K562 (cell line): Measurements from ENCODE around the gene SLC16A1. TPM values are rescaled to one million over a fixed set of nuclear protein-coding genes. Genes with fewer than 3 reads are reported as not detected.
A peak's percentile ranks its signal among the peaks of the same experiment; 100 is the strongest.

Experiments used
- BMI1 ChIP-seq: fragments of 150-350 bp; IDR thresholded peaks from 2 replicates; pipeline ENCODE4 v1.6.1; 2014; ENCODE audit warnings: low read length
- DEAF1 ChIP-seq: fragments of 450-650 bp; formaldehyde crosslinking; IDR thresholded peaks from 2 replicates; pipeline ENCODE4 v1.4.0; 2020; ENCODE audit warnings: mild to moderate bottlenecking, moderate library complexity
- DPF2 ChIP-seq: fragments of 450-650 bp; IDR thresholded peaks from 2 replicates; pipeline ENCODE4 v1.6.1; 2016
- E2F6 ChIP-seq, 2 experiments: IDR thresholded peaks; 2 replicates each; pipeline ENCODE4 v1.6.1; 2011; ENCODE audit warnings: borderline replicate concordance in 1 of 2, control low read depth in 1 of 2, low read depth in 1 of 2, low read length in 1 of 2, mild to moderate bottlenecking in 1 of 2, mixed read lengths in 1 of 2, moderate library complexity in 1 of 2; ENCODE audit not compliant: insufficient read depth in 1 of 2, insufficient read length in 1 of 2, poor library complexity in 1 of 2, severe bottlenecking in 1 of 2; ENCODE audit errors: extremely low read depth in 1 of 2
- EHMT2 ChIP-seq: fragments of 450-650 bp; IDR thresholded peaks from 2 replicates; pipeline ENCODE4 v1.6.1; 2018; ENCODE audit warnings: antibody characterized with exemption
- ESRRA ChIP-seq: fragments of 450-650 bp; IDR thresholded peaks from 2 replicates; pipeline ENCODE4 v1.6.1; 2014; ENCODE audit warnings: low read depth, mild to moderate bottlenecking, moderate library complexity, borderline replicate concordance
- EWSR1 ChIP-seq: fragments of 450-650 bp; IDR thresholded peaks from 2 replicates; pipeline ENCODE4 v1.6.1; 2018; ENCODE audit warnings: borderline replicate concordance, mild to moderate bottlenecking, low read depth, moderate library complexity; ENCODE audit not compliant: partially characterized antibody
- FOXK2 ChIP-seq, 2 experiments: fragments of 450-650 bp; IDR thresholded peaks in 1 of 2; conservative IDR thresholded peaks in 1 of 2; 2 replicates each; pipeline ENCODE4 v1.6.1; 2016; ENCODE audit warnings: low read depth in 2 of 2, mild to moderate bottlenecking in 1 of 2
- MAZ ChIP-seq, 2 experiments: fragments of 450-650 bp in 1 of 2; sonication (generic) in 1 of 2; formaldehyde crosslinking; IDR thresholded peaks in 1 of 2; conservative IDR thresholded peaks in 1 of 2; 2 replicates each; pipeline versions ENCODE4 v1.4.0 to v1.5.0; 2020; ENCODE audit warnings: mild to moderate bottlenecking in 1 of 2, missing genetic modification reagents in 1 of 2
- RNF219 ChIP-seq: fragments of 250-450 bp; sonication (Bioruptor Pico); IDR thresholded peaks from 2 replicates; pipeline ENCODE4 v1.5.0; 2022; ENCODE audit warnings: mild to moderate bottlenecking
- SMAD1 ChIP-seq: fragments of 150-350 bp; IDR thresholded peaks from 2 replicates; pipeline ENCODE4 v1.6.1; 2014; ENCODE audit warnings: low read length, low read depth; ENCODE audit not compliant: partially characterized antibody
- SOX6 ChIP-seq: fragments of 450-650 bp; IDR thresholded peaks from 2 replicates; pipeline ENCODE4 v1.6.1; 2014; ENCODE audit warnings: mild to moderate bottlenecking
- SP2 ChIP-seq: IDR thresholded peaks from 2 replicates; pipeline ENCODE4 v1.6.1; 2011; ENCODE audit warnings: mild to moderate bottlenecking, low read depth, low read length, moderate library complexity; ENCODE audit not compliant: poor library complexity, severe bottlenecking; ENCODE audit errors: extremely low read depth
- SREBF2 ChIP-seq: sonication (generic); formaldehyde crosslinking; IDR thresholded peaks from 2 replicates; pipeline ENCODE4 v1.4.0; 2020; ENCODE audit warnings: mild to moderate bottlenecking, missing genetic modification reagents
- ZBTB11 ChIP-seq, 3 experiments: fragments of 200-800 bp in 1 of 3; fragments of 250-450 bp in 1 of 3; fragments of 450-650 bp in 1 of 3; sonication (Bioruptor Pico) in 1 of 3; sonication (Bioruptor generic) in 1 of 3; formaldehyde crosslinking in 1 of 3; IDR thresholded peaks; 2 replicates each; pipeline versions ENCODE4 v1.6.1 to v1.8.0; 2016 to 2022; ENCODE audit warnings: mild to moderate bottlenecking in 2 of 3, missing genetic modification characterization in 2 of 3, missing compliant biosample characterization in 1 of 3, moderate library complexity in 1 of 3
- ZFP30 ChIP-seq: fragments of 250-450 bp; sonication (Bioruptor Pico); IDR thresholded peaks from 2 replicates; pipeline ENCODE4 v1.8.0; 2022; ENCODE audit warnings: moderate library complexity, mild to moderate bottlenecking, inconsistent platforms, borderline replicate concordance
- ZNF511 ChIP-seq: sonication (generic); formaldehyde crosslinking; IDR thresholded peaks from 2 replicates; pipeline ENCODE4 v1.8.0; 2022; ENCODE audit warnings: mild to moderate bottlenecking, missing genetic modification reagents
- ZNF764 ChIP-seq: fragments of 250-450 bp; sonication (Bioruptor Pico); IDR thresholded peaks from 2 replicates; pipeline ENCODE4 v1.4.0; 2020; ENCODE audit warnings: low read depth, mild to moderate bottlenecking, moderate library complexity
- polyA plus RNA-seq, 8 experiments: library from polyadenylated mRNA; depleted of rRNA in 4 of 8; stranded (reverse) in 5 of 8; unstranded in 3 of 8; fragments of >200 nt; fragmentation: Nextera tagmentation in 2 of 8; fragmentation: Illumina TruSeq in 1 of 8; extraction: Ambion mirVana in 2 of 8; extraction: Trizol in 1 of 8; gene quantifications; 2 replicates each; pipeline versions ENCODE4 v1.2.1 to v1.2.3, GENCODE V29; 2011 to 2014; ENCODE audit warnings: inconsistent platforms in 1 of 8, missing spikeins in 1 of 8
- total RNA-seq, 7 experiments: library from RNA; depleted of rRNA in 6 of 7; stranded (reverse); fragments of >200 nt in 6 of 7; fragmentation: Illumina TruSeq in 2 of 7; extraction: Trizol in 2 of 7; gene quantifications; 2 replicates each; pipeline versions ENCODE4 v1.2.1 to v1.2.3, GENCODE V29; 2011 to 2021; ENCODE audit warnings: low replicate concordance in 1 of 7

The SLC16A1 gene
- total and polyA plus RNA-seq, 9 of the 15 experiments (the other 6 are each of a cell fraction or from before 2014, with no cell fraction given): 73.1 to 244 (median 117) TPM

- TF ChIP-seq ZBTB11 (CRISPR knock-in tag; IDR thresholded peaks at IDR 0.05) (no peak), SMAD1 (no peak), DEAF1 (peak; percentile 92), ZFP30 (CRISPR knock-in tag) (no peak), RNF219 (CRISPR knock-in tag) (no peak), EHMT2 (peak; percentile 62), DPF2 (peak; percentile 64), ZNF511 (CRISPR knock-in tag) (no peak), EWSR1 (no peak), SP2 (no peak), SREBF2 (CRISPR knock-in tag) (no peak), ESRRA (peak; percentile 39; the same call in 1 of the 2 replicates), MAZ (CRISPR knock-in tag; conservative IDR thresholded peaks at IDR 0.05 in 1 of 2, IDR thresholded peaks at IDR 0.05 in 1 of 2) (peak; percentile 59 to 70; a peak in 2 of 4 replicates), SOX6 (peak; percentile 46; the same call in 1 of the 2 replicates), FOXK2 (conservative IDR thresholded peaks at IDR 0.05 in 1 of 2, IDR thresholded peaks at IDR 0.05 in 1 of 2; ENCODE audit: low read depth in 2 of 2) (0 out of 4 replicates have a peak, but pooled peaks of 1 of the 2 experiments have one; percentile 40), ZNF764 (no peak), E2F6 (IDR thresholded peaks at IDR 0.05; ENCODE audit: borderline replicate concordance in 1 of 2, extremely low read depth in 1 of 2, insufficient read depth in 1 of 2, insufficient read length in 1 of 2, low read depth in 1 of 2, low read length in 1 of 2, poor library complexity in 1 of 2, severe bottlenecking in 1 of 2) (no peak), BMI1 (no peak)
Measured at GRCh38 chr1:112878321-112878720, 77.7 kb downstream of the SLC16A1 start (continued).
